GM12878 (cell line): ENCODE data around the gene MGAT3. TPM values are rescaled to one million over a fixed set of nuclear protein-coding genes. Genes with fewer than 3 reads are reported as not detected.

ENCODE experiments used
- ATAC-seq: fragments of 200-7000 bp; cut with Tn5 transposase; 3 replicates; pipeline ENCODE4 v1.9.1; 2020; ENCODE audit warnings: mild to moderate bottlenecking, moderate library complexity
- BruUV-seq: library from RNA; stranded (reverse); fragments of 400-500 nt; replicated peaks from 2 replicates; lab custom pipeline; 2021; lab: Mats Ljungman, UMichigan
- CTCF ChIA-PET: fragments of 300-600 bp; sonication (Branson Sonifier 250); formaldehyde crosslinking; extraction: SDS; loops from one replicate; lab custom pipeline; 2021; ENCODE audit warnings: inconsistent platforms; lab: Yijun Ruan, JAX
- POLR2A ChIA-PET: fragments of 350-600 bp; formaldehyde crosslinking; extraction: SDS; loops from one replicate; lab custom pipeline; 2021; ENCODE audit warnings: inconsistent platforms; lab: Charles Lee
- RAD21 ChIA-PET: fragments of 300-600 bp; sonication (Branson Sonifier 250); formaldehyde crosslinking; loops from one replicate; lab custom pipeline; 2023; ENCODE audit warnings: antibody characterized with exemption; ENCODE audit not compliant: unreplicated experiment; lab: Charles Lee
- SMC1A ChIA-PET: fragments of 300-600 bp; sonication (Branson Sonifier 250); formaldehyde crosslinking; loops from one replicate; lab custom pipeline; 2023; ENCODE audit not compliant: unreplicated experiment, uncharacterized antibody; lab: Charles Lee
- DNase-seq: peaks from one replicate; pipeline ENCODE4 v3.0.0-alpha.2; 2011; ENCODE audit warnings: low read depth, low spot score
- FAIRE-seq: peaks from 3 replicates; lab custom pipeline; 2011; peaks lifted over from hg19 to GRCh38; lab: Jason Lieb, UNC
- H2AFZ ChIP-seq: 2 replicates; pipeline ENCODE4 v1.6.0; 2011; ENCODE audit warnings: low read depth, low read length, control low read depth; ENCODE audit not compliant: control insufficient read depth
- H3K27ac ChIP-seq: 2 replicates; pipeline ENCODE4 v1.5.1; 2011; ENCODE audit warnings: control low read depth; ENCODE audit not compliant: control insufficient read depth, insufficient read depth
- H3K27me3 ChIP-seq, 2 experiments: replicated peaks in 1 of 2; 2 replicates each; pipeline versions ENCODE4 v1.6.0 to v1.6.1; 2011; ENCODE audit warnings: low read length in 1 of 2; ENCODE audit not compliant: control insufficient read depth in 2 of 2, insufficient read depth in 2 of 2
- H3K36me3 ChIP-seq, 2 experiments: 2 replicates each; pipeline ENCODE4 v1.5.1; 2011; ENCODE audit warnings: low read length in 1 of 2; ENCODE audit not compliant: control insufficient read depth in 2 of 2, insufficient read depth in 2 of 2
- H3K4me1 ChIP-seq: 2 replicates; pipeline ENCODE4 v1.6.1; 2011; ENCODE audit warnings: mild to moderate bottlenecking, low read length, moderate library complexity, mixed read lengths; ENCODE audit not compliant: control insufficient read depth, insufficient read depth
- H3K4me2 ChIP-seq: 2 replicates; pipeline ENCODE4 v1.6.0; 2011; ENCODE audit warnings: control low read depth; ENCODE audit not compliant: control insufficient read depth, insufficient read depth
- H3K4me3 ChIP-seq: fragments of 200-600 bp; sonication (generic); 2 replicates; pipeline ENCODE4 v1.5.1; 2016
- H3K79me2 ChIP-seq: 2 replicates; pipeline ENCODE4 v1.6.0; 2011; ENCODE audit warnings: low read length; ENCODE audit not compliant: control insufficient read depth, insufficient read depth
- H3K9ac ChIP-seq: 2 replicates; pipeline ENCODE4 v1.8.0; 2011; ENCODE audit warnings: low read length, control low read depth, mixed read lengths; ENCODE audit not compliant: control insufficient read depth, insufficient read depth
- H3K9me3 ChIP-seq: replicated peaks from 3 replicates; pipeline ENCODE4 v1.5.1; 2011; ENCODE audit warnings: mild to moderate bottlenecking, low read length; ENCODE audit not compliant: control insufficient read depth, insufficient read depth
- H4K20me1 ChIP-seq: 2 replicates; pipeline ENCODE4 v1.6.0; 2011; ENCODE audit not compliant: control insufficient read depth, insufficient read depth
- ATF7 ChIP-seq: fragments of 450-650 bp; IDR thresholded peaks from 2 replicates; pipeline ENCODE4 v1.6.1; 2016; ENCODE audit warnings: low read depth, mild to moderate bottlenecking
- EGR1 ChIP-seq, 2 experiments: IDR thresholded peaks; 1 replicate in 1 of 2; 2 replicates in 1 of 2; pipeline ENCODE4 v1.6.1; 2011 to 2012; ENCODE audit warnings: low read depth in 2 of 2, low read length in 2 of 2, borderline replicate concordance in 1 of 2, mild to moderate bottlenecking in 1 of 2, moderate library complexity in 1 of 2
- ETV6 ChIP-seq, 2 experiments: fragments of 450-650 bp in 1 of 2; IDR thresholded peaks in 1 of 2; conservative IDR thresholded peaks in 1 of 2; 2 replicates each; pipeline ENCODE4 v1.6.1; 2014; ENCODE audit warnings: antibody characterized with exemption in 1 of 2, borderline replicate concordance in 1 of 2, low read depth in 1 of 2, mild to moderate bottlenecking in 1 of 2, moderate library complexity in 1 of 2
- KDM1A ChIP-seq: fragments of 200-600 bp; sonication (generic); IDR thresholded peaks from 2 replicates; pipeline ENCODE4 v1.6.1; 2016; ENCODE audit warnings: borderline replicate concordance
- MTA2 ChIP-seq: fragments of 450-650 bp; IDR thresholded peaks from 2 replicates; pipeline ENCODE4 v1.6.1; 2016; ENCODE audit warnings: low read depth, mild to moderate bottlenecking, moderate library complexity
- NFXL1 ChIP-seq: fragments of 450-650 bp; IDR thresholded peaks from 2 replicates; pipeline ENCODE4 v1.6.1; 2017; ENCODE audit warnings: antibody characterized with exemption, mild to moderate bottlenecking, borderline replicate concordance
- NFYB ChIP-seq: IDR thresholded peaks from 2 replicates; pipeline ENCODE4 v1.6.1; 2011; ENCODE audit warnings: low read depth, mild to moderate bottlenecking, low read length, improper control_type of control experiment, moderate library complexity; ENCODE audit not compliant: insufficient read depth
- RAD21 ChIP-seq: IDR thresholded peaks from 2 replicates; pipeline ENCODE4 v1.6.1; 2011; ENCODE audit warnings: mild to moderate bottlenecking, low read depth, low read length, moderate library complexity; ENCODE audit not compliant: insufficient read depth
- SMAD1 ChIP-seq: fragments of 450-650 bp; IDR thresholded peaks from 2 replicates; pipeline ENCODE4 v1.6.1; 2018; ENCODE audit warnings: mild to moderate bottlenecking, low read depth; ENCODE audit not compliant: partially characterized antibody
- SMC3 ChIP-seq: IDR thresholded peaks from 2 replicates; pipeline ENCODE4 v1.6.1; 2011; ENCODE audit warnings: low read length, improper control_type of control experiment, borderline replicate concordance
- SUPT20H ChIP-seq: IDR thresholded peaks from 2 replicates; pipeline ENCODE4 v1.6.1; 2011; ENCODE audit warnings: low read depth, mild to moderate bottlenecking, low read length, moderate library complexity, borderline replicate concordance; ENCODE audit not compliant: control insufficient read depth
- ZZZ3 ChIP-seq: IDR thresholded peaks from 2 replicates; pipeline ENCODE4 v1.6.1; 2011; ENCODE audit warnings: low read depth; ENCODE audit not compliant: control insufficient read depth, insufficient read length
- WGBS: methylation state at CpG from one replicate; pipeline ENCODE4 v1.1.6; 2016; ENCODE audit warnings: low lambda C conversion rate; ENCODE audit not compliant: insufficient replicate concordance, insufficient coverage; ENCODE audit errors: missing lambda C conversion rate; 5-methylcytosine and 5-hydroxymethylcytosine counted together
- in situ Hi-C: fragments of 300-500 bp; cut with MboI; formaldehyde crosslinking; loops from 9 replicates; pipeline ENCODE4 v1.14.3; 2018; ENCODE audit warnings: mixed read lengths
- intact Hi-C: fragments of 100-400 bp; cut with micrococcal nuclease; formaldehyde crosslinking; loops from one replicate; pipeline ENCODE4 v1.14.2; 2022; ENCODE audit not compliant: unreplicated experiment
- polyA plus RNA-seq, 11 experiments: library from polyadenylated mRNA; depleted of rRNA in 4 of 11; unstranded in 6 of 11; stranded (reverse) in 5 of 11; fragments of >200 nt; fragmentation: Nextera tagmentation in 4 of 11; fragmentation: Illumina TruSeq in 1 of 11; extraction: Ambion mirVana in 4 of 11; extraction: Trizol in 1 of 11; gene quantifications; 1 replicate in 1 of 11; 2 replicates in 10 of 11; pipeline versions ENCODE4 v1.2.1 to v1.2.3, GENCODE V29; 2011 to 2016; ENCODE audit warnings: inconsistent platforms in 2 of 11, missing spikeins in 2 of 11, low read depth in 1 of 11
- total RNA-seq, 4 experiments: library from RNA; depleted of rRNA in 3 of 4; stranded (reverse); fragments of >200 nt in 3 of 4; fragmentation: Illumina TruSeq in 1 of 4; extraction: Trizol in 1 of 4; gene quantifications; 2 replicates each; pipeline versions ENCODE4 v1.2.1 to v1.2.3, GENCODE V29; 2013 to 2021
- TF ChIP-seq, protein P1 (sequence below): IDR thresholded peaks from 2 replicates; pipeline ENCODE4 v1.6.1; 2012; ENCODE audit warnings: low read depth, low read length, improper control_type of control experiment
- TF ChIP-seq, protein P2 (sequence below): IDR thresholded peaks from 2 replicates; pipeline ENCODE4 v1.6.1; 2011; ENCODE audit warnings: low read depth, low read length, improper control_type of control experiment, borderline replicate concordance
- TF ChIP-seq, protein P3 (sequence below): fragments of 150-350 bp; IDR thresholded peaks from 2 replicates; pipeline ENCODE4 v1.6.1; 2014; ENCODE audit warnings: mild to moderate bottlenecking, low read depth, low read length
- TF ChIP-seq, protein P4 (sequence below): fragments of 450-650 bp; IDR thresholded peaks from 2 replicates; pipeline ENCODE4 v1.6.1; 2016; ENCODE audit warnings: mild to moderate bottlenecking, moderate library complexity, borderline replicate concordance

Gene MGAT3
- total and polyA plus RNA-seq, 10 of the 15 experiments (the other 5 are each of a cell fraction or from before 2014, with no cell fraction given), result 0.32 to 40.2 (median 11.9) TPM

DNA sequence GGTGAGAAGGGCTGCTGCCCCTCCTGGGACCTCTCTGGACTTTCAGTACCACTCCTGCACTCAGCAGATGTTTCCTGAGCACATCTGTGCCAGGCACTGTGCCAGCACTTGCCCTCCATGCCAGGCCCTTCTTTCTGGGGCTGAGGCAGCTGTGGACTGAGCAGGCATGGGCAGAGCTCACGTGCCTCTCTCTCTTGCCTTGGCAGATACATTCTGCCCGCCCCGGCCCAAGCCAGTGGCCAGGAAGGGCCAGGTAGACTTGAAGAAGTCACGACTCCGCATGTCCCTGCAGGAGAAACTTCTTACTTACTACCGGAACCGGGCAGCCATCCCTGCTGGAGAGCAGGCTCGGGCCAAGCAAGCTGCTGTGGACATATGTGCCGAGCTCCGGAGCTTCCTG lies 55.2 kb downstream of the MGAT3 start:
- ChIA-PET CTCF (interaction anchor here (1.5 to 8.0 kb wide), 3 partner anchors 10 to 18 kb away, joined by 6 to 75 read pairs (median 7); partner anchors contain the start of genes MIEF1 and RPS19BP1), SMC1A (interaction anchor here (0.6 kb wide), 1 partner anchor 197 kb away, joined by 3 read pairs; no protein-coding TSS in a partner anchor), RAD21 (no interaction called here), POLR2A (no interaction called here)
- H3K4me3 ChIP-seq, result no peak overlapping the region
- FAIRE-seq (no peak), DNase-seq (no peak), ATAC-seq (no peak)
- H3K36me3 ChIP-seq, result peaks cover 34 to 50% of the 10 kb centered on the region in 2 experiments; a peak in 3 of 4 replicates
- no peak overlapping the region for H3K27ac ChIP-seq
- no peaks in the 10 kb centered on the region for H3K9me3 ChIP-seq
- in situ Hi-C loops (loop anchor here (25.0 kb wide), 1 partner anchor 350 kb away; the partner anchor contains the start of gene CBX7), intact Hi-C loops (no loop called here)
- H3K9ac ChIP-seq, result no peak overlapping the region
- BruUV-seq, result no TSS peak
- H3K79me2 ChIP-seq, result peaks cover 21% of the 10 kb centered on the region
- H4K20me1 ChIP-seq, result peaks cover 4% of the 10 kb centered on the region
- WGBS, result 92% methylated on average over 10 of the region's 10 CpGs
- no peak overlapping the region for H2AFZ ChIP-seq
- H3K4me2 ChIP-seq, result no peak overlapping the region
- no peaks in the 10 kb centered on the region for H3K27me3 ChIP-seq
- peaks cover 18% of the 10 kb centered on the region for H3K4me1 ChIP-seq
- TF ChIP-seq ATF7 (no peak), ETV6 (conservative IDR thresholded peaks at IDR 0.05 in 1 of 2, IDR thresholded peaks at IDR 0.05 in 1 of 2; ENCODE audit: borderline replicate concordance in 1 of 2, low read depth in 1 of 2) (no peak), NFYB (no peak), KDM1A (no peak), SUPT20H (no peak), ZZZ3 (no peak), NFXL1 (no peak), EGR1 (IDR thresholded peaks at IDR 0.05; ENCODE audit: borderline replicate concordance in 1 of 2, low read depth in 2 of 2, low read length in 2 of 2) (no peak), SMC3 (no peak), MTA2 (no peak), RAD21 (no peak), SMAD1 (no peak)
- TF ChIP-seq, protein P1, sequence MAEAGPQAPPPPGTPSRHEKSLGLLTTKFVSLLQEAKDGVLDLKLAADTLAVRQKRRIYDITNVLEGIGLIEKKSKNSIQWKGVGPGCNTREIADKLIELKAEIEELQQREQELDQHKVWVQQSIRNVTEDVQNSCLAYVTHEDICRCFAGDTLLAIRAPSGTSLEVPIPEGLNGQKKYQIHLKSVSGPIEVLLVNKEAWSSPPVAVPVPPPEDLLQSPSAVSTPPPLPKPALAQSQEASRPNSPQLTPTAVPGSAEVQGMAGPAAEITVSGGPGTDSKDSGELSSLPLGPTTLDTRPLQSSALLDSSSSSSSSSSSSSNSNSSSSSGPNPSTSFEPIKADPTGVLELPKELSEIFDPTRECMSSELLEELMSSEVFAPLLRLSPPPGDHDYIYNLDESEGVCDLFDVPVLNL, result no peak
- TF ChIP-seq, protein P2, sequence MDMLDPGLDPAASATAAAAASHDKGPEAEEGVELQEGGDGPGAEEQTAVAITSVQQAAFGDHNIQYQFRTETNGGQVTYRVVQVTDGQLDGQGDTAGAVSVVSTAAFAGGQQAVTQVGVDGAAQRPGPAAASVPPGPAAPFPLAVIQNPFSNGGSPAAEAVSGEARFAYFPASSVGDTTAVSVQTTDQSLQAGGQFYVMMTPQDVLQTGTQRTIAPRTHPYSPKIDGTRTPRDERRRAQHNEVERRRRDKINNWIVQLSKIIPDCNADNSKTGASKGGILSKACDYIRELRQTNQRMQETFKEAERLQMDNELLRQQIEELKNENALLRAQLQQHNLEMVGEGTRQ, result no peak
- TF ChIP-seq, protein P3, sequence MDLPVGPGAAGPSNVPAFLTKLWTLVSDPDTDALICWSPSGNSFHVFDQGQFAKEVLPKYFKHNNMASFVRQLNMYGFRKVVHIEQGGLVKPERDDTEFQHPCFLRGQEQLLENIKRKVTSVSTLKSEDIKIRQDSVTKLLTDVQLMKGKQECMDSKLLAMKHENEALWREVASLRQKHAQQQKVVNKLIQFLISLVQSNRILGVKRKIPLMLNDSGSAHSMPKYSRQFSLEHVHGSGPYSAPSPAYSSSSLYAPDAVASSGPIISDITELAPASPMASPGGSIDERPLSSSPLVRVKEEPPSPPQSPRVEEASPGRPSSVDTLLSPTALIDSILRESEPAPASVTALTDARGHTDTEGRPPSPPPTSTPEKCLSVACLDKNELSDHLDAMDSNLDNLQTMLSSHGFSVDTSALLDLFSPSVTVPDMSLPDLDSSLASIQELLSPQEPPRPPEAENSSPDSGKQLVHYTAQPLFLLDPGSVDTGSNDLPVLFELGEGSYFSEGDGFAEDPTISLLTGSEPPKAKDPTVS, result no peak
- TF ChIP-seq, protein P4, sequence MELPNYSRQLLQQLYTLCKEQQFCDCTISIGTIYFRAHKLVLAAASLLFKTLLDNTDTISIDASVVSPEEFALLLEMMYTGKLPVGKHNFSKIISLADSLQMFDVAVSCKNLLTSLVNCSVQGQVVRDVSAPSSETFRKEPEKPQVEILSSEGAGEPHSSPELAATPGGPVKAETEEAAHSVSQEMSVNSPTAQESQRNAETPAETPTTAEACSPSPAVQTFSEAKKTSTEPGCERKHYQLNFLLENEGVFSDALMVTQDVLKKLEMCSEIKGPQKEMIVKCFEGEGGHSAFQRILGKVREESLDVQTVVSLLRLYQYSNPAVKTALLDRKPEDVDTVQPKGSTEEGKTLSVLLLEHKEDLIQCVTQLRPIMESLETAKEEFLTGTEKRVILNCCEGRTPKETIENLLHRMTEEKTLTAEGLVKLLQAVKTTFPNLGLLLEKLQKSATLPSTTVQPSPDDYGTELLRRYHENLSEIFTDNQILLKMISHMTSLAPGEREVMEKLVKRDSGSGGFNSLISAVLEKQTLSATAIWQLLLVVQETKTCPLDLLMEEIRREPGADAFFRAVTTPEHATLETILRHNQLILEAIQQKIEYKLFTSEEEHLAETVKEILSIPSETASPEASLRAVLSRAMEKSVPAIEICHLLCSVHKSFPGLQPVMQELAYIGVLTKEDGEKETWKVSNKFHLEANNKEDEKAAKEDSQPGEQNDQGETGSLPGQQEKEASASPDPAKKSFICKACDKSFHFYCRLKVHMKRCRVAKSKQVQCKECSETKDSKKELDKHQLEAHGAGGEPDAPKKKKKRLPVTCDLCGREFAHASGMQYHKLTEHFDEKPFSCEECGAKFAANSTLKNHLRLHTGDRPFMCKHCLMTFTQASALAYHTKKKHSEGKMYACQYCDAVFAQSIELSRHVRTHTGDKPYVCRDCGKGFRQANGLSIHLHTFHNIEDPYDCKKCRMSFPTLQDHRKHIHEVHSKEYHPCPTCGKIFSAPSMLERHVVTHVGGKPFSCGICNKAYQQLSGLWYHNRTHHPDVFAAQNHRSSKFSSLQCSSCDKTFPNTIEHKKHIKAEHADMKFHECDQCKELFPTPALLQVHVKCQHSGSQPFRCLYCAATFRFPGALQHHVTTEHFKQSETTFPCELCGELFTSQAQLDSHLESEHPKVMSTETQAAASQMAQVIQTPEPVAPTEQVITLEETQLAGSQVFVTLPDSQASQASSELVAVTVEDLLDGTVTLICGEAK, result no peak
